HL-60 (cell line): ENCODE results near the gene TLL1.

Experiments used
- DNase-seq, 2 experiments: peaks; one replicate each; pipeline ENCODE4 v3.0.0-alpha.2; 2010 to 2020; ENCODE audit warnings: low read depth in 1 of 2, low spot score in 1 of 2
- H3K27ac ChIP-seq: fragments of 250-450 bp; sonication (Bioruptor Pico); replicated peaks from 2 replicates; pipeline ENCODE4 v1.5.1; 2020; ENCODE audit warnings: mild to moderate bottlenecking, moderate library complexity
- H3K27me3 ChIP-seq: fragments of 250-450 bp; sonication (Bioruptor Pico); 2 replicates; pipeline ENCODE4 v1.5.1; 2021; ENCODE audit warnings: mild to moderate bottlenecking, moderate library complexity; ENCODE audit not compliant: insufficient read depth, poor library complexity, severe bottlenecking
- H3K4me3 ChIP-seq: replicated peaks from 2 replicates; pipeline ENCODE4 v1.5.1; 2011; ENCODE audit warnings: mild to moderate bottlenecking, control low read depth, low read length; ENCODE audit not compliant: insufficient read depth
- GABPA ChIP-seq: IDR thresholded peaks from 2 replicates; pipeline ENCODE4 v1.6.1; 2012; ENCODE audit warnings: low read depth
- POLR2AphosphoS5 ChIP-seq: IDR thresholded peaks from 2 replicates; pipeline ENCODE4 v1.6.1; 2012; ENCODE audit warnings: low read depth
- SPI1 ChIP-seq: IDR thresholded peaks from 2 replicates; pipeline ENCODE4 v1.6.1; 2012; ENCODE audit warnings: low read depth, mild to moderate bottlenecking, borderline replicate concordance
- TF ChIP-seq, protein P1 (sequence below): IDR thresholded peaks from one replicate; pipeline ENCODE4 v1.5.1; 2011; ENCODE audit warnings: low read length, control low read depth, inconsistent platforms; ENCODE audit not compliant: insufficient read depth
- TF ChIP-seq, protein P2 (sequence below): IDR thresholded peaks from 2 replicates; pipeline ENCODE4 v1.6.1; 2012; ENCODE audit warnings: low read depth; ENCODE audit not compliant: insufficient replicate concordance

The TLL1 gene

DNA sequence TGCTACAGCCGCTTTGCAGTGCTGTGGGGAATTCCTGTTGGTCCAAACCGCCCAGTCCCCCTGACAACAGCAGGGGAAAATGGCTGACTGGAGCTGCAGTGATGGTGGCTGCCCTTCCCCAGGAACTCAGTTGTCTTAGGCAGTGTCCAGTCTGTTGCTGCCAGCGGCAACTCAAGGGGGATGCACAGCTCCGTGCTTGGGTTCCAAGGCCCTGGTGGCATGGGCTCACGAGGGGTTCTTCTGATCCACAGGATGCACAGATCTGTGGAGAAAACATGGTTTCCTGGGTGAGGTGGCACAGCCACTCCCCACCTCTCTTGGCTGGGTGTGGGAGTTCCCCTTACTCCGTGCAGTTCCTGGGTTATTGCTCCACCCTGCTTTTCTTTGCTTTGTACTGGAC is 261.2 kb downstream of the TLL1 start:
- Histone ChIP-seq H3K4me3 (no peak overlapping the region), H3K27ac (no peak overlapping the region), H3K27me3 (no peaks in the 10 kb centered on the region)
- DNase-seq = no peak
- TF ChIP-seq, protein P1, sequence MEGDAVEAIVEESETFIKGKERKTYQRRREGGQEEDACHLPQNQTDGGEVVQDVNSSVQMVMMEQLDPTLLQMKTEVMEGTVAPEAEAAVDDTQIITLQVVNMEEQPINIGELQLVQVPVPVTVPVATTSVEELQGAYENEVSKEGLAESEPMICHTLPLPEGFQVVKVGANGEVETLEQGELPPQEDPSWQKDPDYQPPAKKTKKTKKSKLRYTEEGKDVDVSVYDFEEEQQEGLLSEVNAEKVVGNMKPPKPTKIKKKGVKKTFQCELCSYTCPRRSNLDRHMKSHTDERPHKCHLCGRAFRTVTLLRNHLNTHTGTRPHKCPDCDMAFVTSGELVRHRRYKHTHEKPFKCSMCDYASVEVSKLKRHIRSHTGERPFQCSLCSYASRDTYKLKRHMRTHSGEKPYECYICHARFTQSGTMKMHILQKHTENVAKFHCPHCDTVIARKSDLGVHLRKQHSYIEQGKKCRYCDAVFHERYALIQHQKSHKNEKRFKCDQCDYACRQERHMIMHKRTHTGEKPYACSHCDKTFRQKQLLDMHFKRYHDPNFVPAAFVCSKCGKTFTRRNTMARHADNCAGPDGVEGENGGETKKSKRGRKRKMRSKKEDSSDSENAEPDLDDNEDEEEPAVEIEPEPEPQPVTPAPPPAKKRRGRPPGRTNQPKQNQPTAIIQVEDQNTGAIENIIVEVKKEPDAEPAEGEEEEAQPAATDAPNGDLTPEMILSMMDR = no peak
- TF ChIP-seq GABPA (no peak), POLR2AphosphoS5 (no peak)
- TF ChIP-seq, protein P2, sequence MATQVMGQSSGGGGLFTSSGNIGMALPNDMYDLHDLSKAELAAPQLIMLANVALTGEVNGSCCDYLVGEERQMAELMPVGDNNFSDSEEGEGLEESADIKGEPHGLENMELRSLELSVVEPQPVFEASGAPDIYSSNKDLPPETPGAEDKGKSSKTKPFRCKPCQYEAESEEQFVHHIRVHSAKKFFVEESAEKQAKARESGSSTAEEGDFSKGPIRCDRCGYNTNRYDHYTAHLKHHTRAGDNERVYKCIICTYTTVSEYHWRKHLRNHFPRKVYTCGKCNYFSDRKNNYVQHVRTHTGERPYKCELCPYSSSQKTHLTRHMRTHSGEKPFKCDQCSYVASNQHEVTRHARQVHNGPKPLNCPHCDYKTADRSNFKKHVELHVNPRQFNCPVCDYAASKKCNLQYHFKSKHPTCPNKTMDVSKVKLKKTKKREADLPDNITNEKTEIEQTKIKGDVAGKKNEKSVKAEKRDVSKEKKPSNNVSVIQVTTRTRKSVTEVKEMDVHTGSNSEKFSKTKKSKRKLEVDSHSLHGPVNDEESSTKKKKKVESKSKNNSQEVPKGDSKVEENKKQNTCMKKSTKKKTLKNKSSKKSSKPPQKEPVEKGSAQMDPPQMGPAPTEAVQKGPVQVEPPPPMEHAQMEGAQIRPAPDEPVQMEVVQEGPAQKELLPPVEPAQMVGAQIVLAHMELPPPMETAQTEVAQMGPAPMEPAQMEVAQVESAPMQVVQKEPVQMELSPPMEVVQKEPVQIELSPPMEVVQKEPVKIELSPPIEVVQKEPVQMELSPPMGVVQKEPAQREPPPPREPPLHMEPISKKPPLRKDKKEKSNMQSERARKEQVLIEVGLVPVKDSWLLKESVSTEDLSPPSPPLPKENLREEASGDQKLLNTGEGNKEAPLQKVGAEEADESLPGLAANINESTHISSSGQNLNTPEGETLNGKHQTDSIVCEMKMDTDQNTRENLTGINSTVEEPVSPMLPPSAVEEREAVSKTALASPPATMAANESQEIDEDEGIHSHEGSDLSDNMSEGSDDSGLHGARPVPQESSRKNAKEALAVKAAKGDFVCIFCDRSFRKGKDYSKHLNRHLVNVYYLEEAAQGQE = no peak

DNA sequence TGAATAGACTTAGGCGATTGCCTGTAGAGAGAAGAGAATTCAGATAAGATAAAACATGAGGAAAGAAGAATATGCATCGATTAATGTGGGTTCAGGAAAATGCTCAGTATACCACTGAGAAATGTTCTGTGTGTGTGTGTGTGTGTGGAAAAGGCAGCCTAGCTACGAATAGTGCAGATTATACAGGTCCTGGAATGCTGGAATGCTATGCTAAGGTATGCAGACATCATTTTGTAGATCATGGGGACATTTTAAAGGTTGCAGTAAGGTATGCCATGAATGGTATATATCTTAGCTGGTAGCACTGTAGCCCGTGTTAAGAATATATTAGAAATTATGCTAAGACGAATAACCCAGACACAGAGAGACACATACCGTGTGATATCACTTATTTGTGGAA is 267.9 kb downstream of the TLL1 start:
- H3K27ac ChIP-seq = no peak overlapping the region
- no peaks in the 10 kb centered on the region for H3K27me3 ChIP-seq
- no peak for TF ChIP-seq GABPA
- TF ChIP-seq POLR2AphosphoS5 = no peak
- TF ChIP-seq, protein P2 = no peak
- TF ChIP-seq SPI1 = no peak
- TF ChIP-seq, protein P1 = no peak
- no peak for DNase-seq
- H3K4me3 ChIP-seq = no peak overlapping the region

DNA sequence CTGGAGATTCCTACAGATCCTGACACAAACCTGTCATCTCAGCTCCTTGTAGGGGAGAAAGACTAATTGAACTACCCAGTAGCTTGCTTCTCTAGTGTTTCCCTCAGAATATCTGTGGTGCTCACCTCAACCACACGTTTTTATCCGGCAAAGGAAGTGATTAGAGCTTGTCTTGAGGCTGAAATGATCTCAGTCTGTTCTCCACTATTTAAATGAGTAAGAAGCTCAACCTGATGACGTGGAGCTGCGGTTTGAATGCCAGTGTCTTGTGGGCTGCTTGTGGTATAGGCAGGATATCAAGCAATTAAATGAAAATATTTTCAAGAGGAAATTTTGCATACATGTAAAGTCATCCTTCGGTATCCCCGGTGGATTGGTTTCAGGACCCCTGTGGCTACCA is 270.2 kb downstream of the TLL1 start:
- TF ChIP-seq, protein P2 = no peak
- TF ChIP-seq POLR2AphosphoS5 (no peak), SPI1 (no peak), GABPA (no peak)

DNA sequence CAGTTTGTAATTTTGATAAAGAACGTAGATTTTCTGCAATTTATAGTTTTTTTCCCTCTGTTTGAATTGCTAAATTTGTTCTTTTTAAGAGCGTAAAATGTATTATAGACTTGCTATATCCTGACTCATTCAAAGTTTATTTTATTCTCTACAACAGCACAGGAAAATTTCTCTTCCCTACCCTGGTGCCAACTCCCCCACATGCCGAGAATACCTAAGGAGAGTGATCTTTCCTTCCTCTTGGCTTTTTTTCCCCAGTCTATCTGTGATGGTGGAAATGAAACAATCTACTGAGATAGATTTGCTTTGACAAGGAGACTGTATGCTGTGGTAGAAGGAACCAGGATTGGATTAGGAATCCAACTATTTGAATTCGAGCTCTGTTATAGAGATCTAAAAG is 271.6 kb downstream of the TLL1 start:
- H3K27ac ChIP-seq = no peak overlapping the region
- H3K4me3 ChIP-seq = no peak overlapping the region
- DNase-seq = no peak
- no peak for TF ChIP-seq SPI1
- no peak for TF ChIP-seq POLR2AphosphoS5
- TF ChIP-seq GABPA = no peak
- TF ChIP-seq, protein P1 = no peak
- TF ChIP-seq, protein P2 = no peak
- no peaks in the 10 kb centered on the region for H3K27me3 ChIP-seq

More for the DNA sequence above, 270.2 kb downstream of the TLL1 start:
- Histone ChIP-seq H3K4me3 (no peak overlapping the region), H3K27ac (no peak overlapping the region), H3K27me3 (no peaks in the 10 kb centered on the region)
- DNase-seq = no peak
